Ectodermal cell (in vitro differentiated cells): ENCODE measurements around the gene CSMD2.

Experiments
- H3K27ac ChIP-seq: 2 replicates; pipeline ENCODE4 v1.7.0; 2013; ENCODE audit warnings: mild to moderate bottlenecking, low read depth, low read length; ENCODE audit not compliant: insufficient read depth, poor library complexity, severe bottlenecking
- H3K27me3 ChIP-seq: 2 replicates; pipeline ENCODE4 v1.7.0; 2013; ENCODE audit warnings: mild to moderate bottlenecking, low read length; ENCODE audit not compliant: insufficient read depth, control insufficient read depth, poor library complexity, severe bottlenecking
- H3K36me3 ChIP-seq: one replicate; pipeline ENCODE4 v1.7.0; 2013; ENCODE audit warnings: low read length; ENCODE audit not compliant: control insufficient read depth, insufficient read depth
- H3K4me1 ChIP-seq: one replicate; pipeline ENCODE4 v1.7.0; 2013; ENCODE audit warnings: low read length; ENCODE audit not compliant: control insufficient read depth, insufficient read depth
- H3K4me3 ChIP-seq: 2 replicates; pipeline ENCODE4 v1.7.0; 2013; ENCODE audit warnings: low read depth, low read length, control low read depth; ENCODE audit not compliant: insufficient read depth
- H3K9me3 ChIP-seq: 2 replicates; pipeline ENCODE4 v1.7.0; 2013; ENCODE audit warnings: mild to moderate bottlenecking, low read length, moderate library complexity; ENCODE audit not compliant: control insufficient read depth
- WGBS, 2 experiments: methylation state at CpG; one replicate each; pipeline ENCODE4 v1.1.7; 2013; ENCODE audit warnings: missing lambda C conversion rate in 2 of 2; 5-methylcytosine and 5-hydroxymethylcytosine counted together

Gene CSMD2

DNA sequence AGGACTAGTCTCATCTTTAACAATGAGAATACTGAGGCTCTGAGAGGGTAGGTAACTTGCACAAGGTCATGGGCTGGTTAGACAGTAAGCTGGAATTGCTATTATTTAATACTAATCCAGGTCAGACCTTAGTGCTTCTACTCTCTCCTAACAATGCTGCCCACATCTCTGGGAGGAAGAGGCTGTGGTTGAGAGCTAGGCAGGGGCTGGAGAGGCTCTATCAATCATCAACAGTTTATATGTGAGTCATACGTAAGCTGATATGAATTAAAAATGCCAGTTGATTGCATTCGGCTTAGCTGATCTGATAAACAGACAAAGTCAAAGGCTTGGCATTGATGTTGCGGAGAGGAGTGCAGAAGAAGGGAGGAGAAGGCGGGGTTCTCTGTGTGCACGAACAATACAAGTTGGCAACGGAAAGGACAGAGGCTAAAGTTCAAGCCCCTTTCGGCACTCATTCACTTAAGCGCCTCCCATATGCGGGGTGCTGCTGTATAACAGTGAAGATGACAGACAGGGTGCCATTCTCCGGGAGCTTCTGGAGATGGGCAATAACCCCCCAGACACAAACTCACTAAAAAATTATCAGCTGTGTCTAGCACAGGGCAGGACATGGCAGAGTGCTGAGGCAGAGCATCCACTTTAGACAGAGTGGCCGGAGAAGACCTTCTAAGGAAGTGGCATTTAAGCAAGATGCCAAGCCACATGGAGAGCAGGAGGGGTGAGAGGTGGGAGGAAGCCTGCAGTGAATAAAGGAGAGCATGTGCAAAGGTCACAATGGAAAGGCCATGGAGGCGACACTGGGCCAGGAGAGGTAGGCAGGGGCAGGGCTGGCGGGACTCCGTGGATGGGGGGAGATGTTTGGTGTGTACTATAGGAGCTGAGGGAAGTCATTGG is 497.4 kb downstream of the CSMD2 start:
- Histone ChIP-seq H3K9me3 (no peaks in the 10 kb centered on the region), H3K27ac (no peak overlapping the region), H3K27me3 (no peaks in the 10 kb centered on the region), H3K4me1 (no peaks in the 10 kb centered on the region), H3K36me3 (peaks cover 3% of the 10 kb centered on the region), H3K4me3 (no peak overlapping the region)
- 95 to 96% methylated on average over 14 of the region's 14 CpGs for WGBS, 2 experiments

GRCh38 chr1:33666616-33667015 is 498.4 kb downstream of the CSMD2 start:
- Histone ChIP-seq H3K9me3 (no peaks in the 10 kb centered on the region), H3K4me1 (no peaks in the 10 kb centered on the region), H3K27me3 (no peaks in the 10 kb centered on the region), H3K36me3 (peaks cover 3% of the 10 kb centered on the region), H3K4me3 (no peak overlapping the region), H3K27ac (no peak overlapping the region)
- WGBS, 2 experiments: 93 to 95% methylated on average over 5 of the region's 5 CpGs

- no peaks in the 10 kb centered on the region for H3K36me3 ChIP-seq
- no peaks in the 10 kb centered on the region for H3K9me3 ChIP-seq
- no peaks in the 10 kb centered on the region for H3K4me1 ChIP-seq
- no peaks in the 10 kb centered on the region for H3K27me3 ChIP-seq
- H3K27ac ChIP-seq: no peak overlapping the region
- 90 to 92% methylated on average over 6 of the region's 6 CpGs for WGBS, 2 experiments
- H3K4me3 ChIP-seq: no peak overlapping the region
Observed at GRCh38 chr1:33661811-33662454, 503.1 kb downstream of the CSMD2 start.

DNA sequence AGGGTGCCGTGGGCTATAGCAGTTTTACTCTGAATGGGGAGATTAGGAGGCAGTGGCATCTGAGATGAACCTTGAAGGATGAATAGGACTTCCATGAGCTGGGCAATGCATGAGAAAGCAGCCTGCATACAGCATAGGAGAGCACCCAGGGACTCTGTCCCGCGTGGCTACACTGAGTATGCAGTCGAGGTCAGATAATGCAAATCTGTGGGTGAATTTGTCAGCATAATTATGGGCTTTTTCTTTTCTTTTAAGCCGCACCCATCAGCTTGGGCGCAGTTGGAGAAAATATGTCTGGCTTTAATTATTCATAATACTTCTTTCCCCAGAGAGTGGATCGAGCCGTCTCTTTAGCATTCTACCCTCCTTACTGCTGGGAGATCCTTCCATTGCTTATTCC is 504.1 kb downstream of the CSMD2 start:
- H3K4me1 ChIP-seq: no peaks in the 10 kb centered on the region
- WGBS, 2 experiments: 95 to 96% methylated on average over 8 of the region's 8 CpGs
- no peak overlapping the region for H3K4me3 ChIP-seq
- H3K27ac ChIP-seq: no peak overlapping the region
- H3K27me3 ChIP-seq: no peaks in the 10 kb centered on the region
- H3K9me3 ChIP-seq: no peaks in the 10 kb centered on the region
- H3K36me3 ChIP-seq: no peaks in the 10 kb centered on the region

DNA sequence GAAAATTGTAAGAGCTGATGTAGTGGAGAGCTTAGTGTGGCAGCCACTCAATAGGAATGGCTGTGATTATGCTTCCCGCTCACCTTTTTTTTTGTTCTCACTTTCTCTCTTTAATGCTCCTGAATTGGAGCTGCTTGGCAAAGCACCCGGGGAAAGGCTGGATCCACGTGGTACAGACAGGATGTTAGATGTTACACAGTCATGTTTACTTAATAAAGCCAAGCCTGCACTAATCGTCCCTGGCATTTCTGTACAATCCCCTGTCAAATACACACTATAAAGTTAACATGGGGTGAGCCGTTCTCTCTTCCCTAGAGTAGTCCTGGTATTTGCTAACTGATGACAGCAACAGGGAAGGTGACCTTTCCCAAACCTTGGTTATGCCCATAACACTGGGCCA is 504.8 kb downstream of the CSMD2 start:
- no peaks in the 10 kb centered on the region for H3K27me3 ChIP-seq
- WGBS, 2 experiments: 90 to 92% methylated on average over 5 of the region's 5 CpGs
- H3K36me3 ChIP-seq: no peaks in the 10 kb centered on the region
- no peak overlapping the region for H3K4me3 ChIP-seq
- no peaks in the 10 kb centered on the region for H3K4me1 ChIP-seq
- H3K27ac ChIP-seq: no peak overlapping the region
- H3K9me3 ChIP-seq: no peaks in the 10 kb centered on the region

DNA sequence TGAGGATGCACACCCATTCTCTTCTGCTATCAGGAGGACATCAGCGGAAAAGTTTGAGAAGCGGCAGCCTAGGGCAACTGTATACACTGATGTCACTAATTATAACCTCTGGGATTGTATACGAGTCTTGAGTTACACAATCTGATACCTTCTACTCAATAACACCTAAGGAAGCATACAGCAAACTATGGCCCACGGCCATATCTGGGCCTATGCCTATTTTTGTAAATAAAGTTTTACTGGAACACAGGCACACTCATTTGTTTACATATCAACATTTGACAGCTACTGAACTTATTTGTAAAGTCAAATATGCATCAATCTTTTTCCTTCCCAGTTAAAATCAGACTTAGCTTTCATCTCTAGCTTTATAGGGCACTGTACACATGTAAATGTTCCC is 505.4 kb downstream of the CSMD2 start:
- Histone ChIP-seq H3K4me1 (no peaks in the 10 kb centered on the region), H3K36me3 (no peaks in the 10 kb centered on the region), H3K27ac (no peak overlapping the region), H3K27me3 (no peaks in the 10 kb centered on the region), H3K4me3 (no peak overlapping the region), H3K9me3 (no peaks in the 10 kb centered on the region)
- 97% methylated on average over 4 of the region's 4 CpGs for WGBS, 2 experiments

DNA sequence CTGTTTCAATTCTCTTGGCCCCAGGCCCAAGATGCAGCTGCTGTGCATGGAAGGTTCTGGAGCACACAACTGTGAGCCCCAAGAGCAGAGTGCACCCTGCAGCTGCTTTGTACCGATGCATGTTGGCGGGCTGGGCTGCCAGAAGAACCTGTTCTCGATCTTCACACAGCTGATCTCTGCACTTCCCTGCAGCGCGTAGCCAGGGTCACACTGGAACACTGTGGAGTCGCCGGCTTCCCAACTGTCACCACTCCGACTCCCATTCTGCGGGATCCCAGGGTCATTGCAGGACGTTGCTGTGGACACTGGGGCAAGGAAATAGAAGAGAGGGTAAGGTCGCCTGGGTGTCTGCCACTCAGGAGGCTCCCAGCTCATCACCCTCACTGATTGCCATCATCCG is 507.2 kb downstream of the CSMD2 start:
- Histone ChIP-seq H3K4me3 (no peak overlapping the region), H3K27me3 (no peaks in the 10 kb centered on the region), H3K27ac (no peak overlapping the region), H3K9me3 (no peaks in the 10 kb centered on the region), H3K4me1 (no peaks in the 10 kb centered on the region), H3K36me3 (no peaks in the 10 kb centered on the region)
- WGBS, 2 experiments: 93 to 96% methylated on average over 12 of the region's 12 CpGs

DNA sequence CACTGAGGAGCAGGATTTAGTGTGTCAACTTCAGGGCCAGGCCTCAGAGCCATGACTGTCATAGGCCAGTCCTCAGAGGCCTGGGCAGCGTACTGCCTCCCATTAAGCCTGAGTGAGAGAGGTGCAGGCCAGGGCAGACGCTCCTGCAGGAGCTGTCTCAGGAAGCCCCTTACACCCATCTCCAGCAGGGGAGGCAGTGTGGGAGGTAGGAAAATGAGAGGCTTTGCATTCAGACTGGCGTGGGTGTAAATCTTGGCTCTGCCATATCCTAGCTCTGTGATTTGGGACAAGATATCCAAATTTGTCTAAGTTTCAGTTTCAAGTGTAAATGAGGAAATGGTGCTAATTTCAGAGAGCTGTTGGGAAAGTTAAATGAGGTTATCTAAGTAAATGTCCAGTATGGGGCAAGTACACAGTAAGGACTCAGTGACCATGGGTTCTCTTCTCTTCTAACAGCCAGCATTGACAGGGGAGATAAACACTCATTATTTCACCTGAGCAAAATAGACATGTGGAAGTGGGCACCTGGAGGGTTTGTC is 508.5 kb downstream of the CSMD2 start:
- H3K27ac ChIP-seq: no peak overlapping the region
- WGBS, 2 experiments: 97% methylated on average over 3 of the region's 3 CpGs
- H3K4me3 ChIP-seq: no peak overlapping the region
- no peaks in the 10 kb centered on the region for H3K4me1 ChIP-seq
- H3K27me3 ChIP-seq: no peaks in the 10 kb centered on the region
- no peaks in the 10 kb centered on the region for H3K36me3 ChIP-seq
- no peaks in the 10 kb centered on the region for H3K9me3 ChIP-seq

DNA sequence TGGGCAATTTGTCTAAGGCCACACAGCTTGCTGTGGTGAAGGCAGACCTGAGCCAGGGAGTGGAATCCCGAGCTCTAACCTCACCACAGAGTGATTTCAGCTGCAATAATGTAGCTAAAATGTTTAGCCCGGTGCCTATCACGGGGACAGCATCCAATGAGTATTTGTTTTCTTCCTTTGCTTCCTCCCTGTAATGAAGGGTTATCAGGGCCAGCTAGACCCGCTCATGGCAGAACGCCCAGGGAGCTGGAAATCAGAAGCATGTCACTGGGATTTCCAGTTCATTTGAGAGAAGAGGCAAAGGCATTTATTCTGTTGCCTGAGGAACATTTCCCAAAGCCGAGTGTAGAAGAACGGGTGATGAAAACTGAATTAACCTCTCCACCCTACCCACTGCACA is 509.5 kb downstream of the CSMD2 start:
- Histone ChIP-seq H3K27me3 (no peaks in the 10 kb centered on the region), H3K4me3 (no peak overlapping the region)
- WGBS, 2 experiments: 96 to 97% methylated on average over 7 of the region's 7 CpGs

DNA sequence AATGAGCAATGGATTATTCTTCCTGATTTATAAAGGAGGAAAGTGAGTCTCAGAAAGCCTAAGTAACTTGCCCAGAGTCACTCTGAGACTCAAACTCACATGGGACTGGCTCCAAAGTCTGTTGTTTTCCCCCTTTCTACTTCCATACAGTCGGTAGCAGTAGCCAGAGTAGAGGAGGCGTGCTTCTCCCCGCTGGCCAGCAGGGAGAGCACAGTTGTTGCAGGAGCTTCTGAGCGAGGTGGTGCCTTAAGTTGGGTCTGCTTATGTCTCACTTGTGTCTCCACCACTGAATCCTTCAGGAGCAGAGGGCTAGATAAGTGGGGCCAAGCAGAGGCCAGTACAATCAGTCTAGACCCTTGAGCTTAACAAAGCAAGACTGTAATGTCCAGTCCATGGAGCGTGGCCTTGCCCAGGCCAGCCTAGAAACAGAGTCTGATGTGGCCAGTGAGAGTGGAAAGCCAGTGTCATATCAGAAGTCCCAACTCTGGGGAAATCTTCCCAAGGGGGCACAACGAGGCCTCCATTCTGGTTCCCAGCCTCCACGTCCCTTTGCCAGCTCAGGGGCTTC is 510.7 kb downstream of the CSMD2 start:
- H3K27me3 ChIP-seq: no peaks in the 10 kb centered on the region
- 72 to 77% methylated on average over 7 of the region's 7 CpGs for WGBS, 2 experiments
- no peaks in the 10 kb centered on the region for H3K4me1 ChIP-seq
- H3K36me3 ChIP-seq: no peaks in the 10 kb centered on the region
- no peak overlapping the region for H3K27ac ChIP-seq
- no peaks in the 10 kb centered on the region for H3K9me3 ChIP-seq
- H3K4me3 ChIP-seq: no peak overlapping the region

More for the DNA sequence above, 509.5 kb downstream of the CSMD2 start:
- no peaks in the 10 kb centered on the region for H3K36me3 ChIP-seq
- no peaks in the 10 kb centered on the region for H3K4me1 ChIP-seq
- H3K9me3 ChIP-seq: no peaks in the 10 kb centered on the region
- no peak overlapping the region for H3K27ac ChIP-seq
